GOT3 (cell line): ENCODE measurements around the gene MAGEB17.
"Not testable (repeated sequence)": the region's sequence is repeated elsewhere in the genome, so short reads cannot be mapped to it uniquely, and the experiment has no call there.

Source experiments
- DNase-seq: peaks from one replicate; lab custom pipeline; 2025; ENCODE audit warnings: mixed read lengths; lab: John Stamatoyannopoulos, UW

Gene MAGEB17

GRCh38 chrX:16156692-16157331 is 10.5 kb upstream of the MAGEB17 start:
- no peak for DNase-seq

GRCh38 chrX:16160729-16161128 is 6.6 kb upstream of the MAGEB17 start:
- no peak for DNase-seq

GRCh38 chrX:16161173-16161572 is 6.1 kb upstream of the MAGEB17 start:
- not testable (repeated sequence) for DNase-seq

- DNase-seq, result no peak
These were observed 4.9 kb upstream of the MAGEB17 start for GRCh38 chrX:16162391-16162790.

- no peak for DNase-seq
These were observed 2.5 kb upstream of the MAGEB17 start for GRCh38 chrX:16164748-16165147.

GRCh38 chrX:16171039-16171438 is 3.8 kb downstream of the MAGEB17 start:
- DNase-seq, result no peak

GRCh38 chrX:16171944-16172343 is 4.7 kb downstream of the MAGEB17 start:
- no peak for DNase-seq

GRCh38 chrX:16172391-16172790 is 5.1 kb downstream of the MAGEB17 start:
- no peak for DNase-seq

- no peak for DNase-seq
These were observed 8.2 kb downstream of the MAGEB17 start for GRCh38 chrX:16175329-16176061.

GRCh38 chrX:16177260-16177659 is 10.0 kb downstream of the MAGEB17 start:
- no peak for DNase-seq

GRCh38 chrX:16183843-16184242 is 16.6 kb downstream of the MAGEB17 start:
- DNase-seq, result not testable (repeated sequence)

GRCh38 chrX:16185725-16186136 is 18.4 kb downstream of the MAGEB17 start:
- no peak for DNase-seq

GRCh38 chrX:16186380-16187007 is 19.2 kb downstream of the MAGEB17 start:
- DNase-seq, result no peak

- no peak for DNase-seq
These were observed 19.9 kb downstream of the MAGEB17 start for GRCh38 chrX:16187024-16187760.

- DNase-seq, result no peak
These were observed 21.4 kb downstream of the MAGEB17 start for GRCh38 chrX:16188687-16189086.

GRCh38 chrX:16191605-16192004 is 24.3 kb downstream of the MAGEB17 start:
- DNase-seq, result no peak

GRCh38 chrX:16196829-16197228 is 29.5 kb downstream of the MAGEB17 start:
- no peak for DNase-seq

GRCh38 chrX:16199343-16199742 is 32.1 kb downstream of the MAGEB17 start:
- DNase-seq, result no peak

- DNase-seq, result no peak
These were observed 35.7 kb downstream of the MAGEB17 start for GRCh38 chrX:16202943-16203342.

- no peak for DNase-seq
These were observed 37.3 kb downstream of the MAGEB17 start for GRCh38 chrX:16204538-16204937.

- DNase-seq, result no peak
These were observed 38.6 kb downstream of the MAGEB17 start for GRCh38 chrX:16205840-16206239.

GRCh38 chrX:16207634-16208033 is 40.4 kb downstream of the MAGEB17 start:
- no peak for DNase-seq

GRCh38 chrX:16208601-16209000 is 41.3 kb downstream of the MAGEB17 start:
- no peak for DNase-seq
